ENCODE data around the gene RND3. TPM values are rescaled to one million over a fixed set of nuclear protein-coding genes. Genes with fewer than 3 reads are reported as not detected.

Gene RND3
- total RNA-seq, 1 donor from 2014 or later, result 66.5 TPM

DNA sequence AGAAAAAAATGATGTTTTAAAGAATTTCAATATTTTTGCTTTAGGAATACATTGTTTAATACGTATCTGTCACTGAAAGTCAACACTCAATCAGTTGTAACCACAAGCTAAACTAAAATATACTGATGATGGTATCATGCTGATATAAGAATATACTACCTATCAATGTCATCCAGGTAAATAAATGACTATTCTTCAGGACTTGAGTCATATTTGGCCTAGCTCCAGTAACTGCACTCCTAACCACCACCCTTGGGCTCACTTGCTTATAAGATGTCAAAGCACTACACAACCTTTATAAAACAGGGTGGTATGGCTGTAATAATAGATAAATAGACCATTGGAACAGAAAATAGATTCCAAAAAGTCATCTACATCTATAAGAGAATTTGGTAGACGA, 48.8 kb downstream of the RND3 start:
- DNase-seq, result no peak

DNA sequence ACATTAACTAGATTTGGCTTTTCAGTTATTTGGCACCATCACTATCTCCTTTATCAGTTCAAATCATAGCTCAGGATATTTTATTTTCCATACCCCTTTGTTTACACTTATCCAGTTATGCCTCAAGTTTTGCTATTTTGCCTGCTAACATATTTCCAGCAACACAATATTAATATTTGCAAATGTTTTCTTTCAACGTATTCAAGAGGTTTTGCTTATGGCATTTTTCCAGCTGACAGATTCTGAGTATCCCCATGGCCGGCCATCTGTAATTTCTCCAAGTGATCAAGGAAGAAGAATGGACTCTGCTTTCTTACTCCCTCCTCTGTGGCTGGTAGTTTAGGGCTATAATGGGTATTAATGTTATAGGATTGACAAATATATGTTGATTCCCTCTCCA, 49.4 kb downstream of the RND3 start:
- DNase-seq, result no peak

DNA sequence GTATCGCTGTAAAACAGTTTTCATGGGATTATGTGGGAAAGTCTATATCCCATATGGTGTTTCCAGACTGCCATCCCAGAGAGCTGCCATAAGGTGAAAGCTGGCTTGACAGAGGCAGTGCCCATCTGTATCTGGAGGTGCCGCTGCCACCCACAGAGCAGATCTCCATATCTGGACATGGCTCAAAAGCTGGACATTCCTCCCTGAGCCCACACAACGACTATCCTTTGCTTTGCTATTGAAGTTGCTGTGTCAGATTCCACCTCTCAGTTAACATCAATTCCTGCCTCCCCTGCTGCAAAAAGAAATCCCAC, 55.2 kb downstream of the RND3 start:
- DNase-seq, result no peak

DNA sequence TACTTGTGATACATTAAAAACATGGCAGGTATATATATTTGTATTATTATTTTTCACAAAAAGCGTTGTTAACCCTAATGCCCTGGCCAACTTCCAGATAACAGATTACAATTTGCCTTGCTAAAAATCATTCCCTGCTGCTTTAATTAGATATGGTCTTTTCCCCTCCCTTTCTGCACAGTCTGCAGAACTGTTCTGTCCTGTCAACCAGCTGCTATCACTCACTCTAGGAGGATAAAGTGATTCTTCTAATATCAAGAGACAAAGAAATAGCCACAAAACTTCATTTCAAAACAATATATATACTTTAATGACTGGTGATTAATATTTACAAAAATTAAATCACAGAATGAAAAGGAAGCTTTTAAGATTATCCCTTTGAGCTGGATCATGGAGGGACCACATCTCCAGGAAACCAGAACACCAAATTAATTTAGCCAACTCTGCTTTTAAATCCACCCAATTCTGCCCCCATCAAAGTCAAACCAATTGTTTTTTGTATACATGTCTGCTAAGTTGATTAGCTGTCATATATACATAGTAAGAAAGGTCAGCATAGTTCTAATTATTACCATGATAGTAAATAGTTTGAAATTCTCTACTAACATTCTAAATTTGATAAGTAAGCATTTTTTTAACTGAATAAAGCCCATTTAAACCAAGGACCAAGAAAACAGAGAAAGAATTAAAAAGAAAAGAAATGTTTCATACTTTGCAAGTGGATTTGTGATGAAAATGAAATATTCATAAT, 55.7 kb downstream of the RND3 start:
- DNase-seq, result no peak

DNA sequence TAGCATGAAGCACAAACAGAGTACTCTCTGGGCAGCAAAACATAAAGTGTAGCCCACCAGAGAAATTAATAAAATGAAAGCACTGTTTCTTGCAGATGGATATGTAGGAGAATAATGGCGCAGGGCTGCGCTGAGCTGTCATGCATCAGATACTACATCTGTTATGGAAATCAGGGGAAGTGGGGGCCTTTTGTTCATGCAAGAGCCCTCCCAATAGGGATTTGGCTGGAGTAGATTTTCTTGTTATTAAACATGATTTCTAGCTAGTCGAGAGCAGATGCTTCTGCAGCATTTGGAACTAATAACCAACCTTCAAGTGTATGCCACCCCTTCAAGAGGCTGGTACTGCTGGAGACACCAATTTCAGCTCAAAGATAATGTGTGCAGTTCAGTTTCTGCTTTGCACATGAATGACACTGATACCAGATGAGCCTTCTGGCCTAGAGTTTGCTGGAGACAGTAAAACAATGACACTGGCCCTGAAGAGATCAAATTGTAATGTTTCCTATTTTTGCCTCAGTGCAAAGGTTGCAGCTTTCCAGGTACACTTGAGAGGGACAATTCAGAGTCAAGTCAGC, 58.0 kb downstream of the RND3 start:
- DNase-seq, result no peak

DNA sequence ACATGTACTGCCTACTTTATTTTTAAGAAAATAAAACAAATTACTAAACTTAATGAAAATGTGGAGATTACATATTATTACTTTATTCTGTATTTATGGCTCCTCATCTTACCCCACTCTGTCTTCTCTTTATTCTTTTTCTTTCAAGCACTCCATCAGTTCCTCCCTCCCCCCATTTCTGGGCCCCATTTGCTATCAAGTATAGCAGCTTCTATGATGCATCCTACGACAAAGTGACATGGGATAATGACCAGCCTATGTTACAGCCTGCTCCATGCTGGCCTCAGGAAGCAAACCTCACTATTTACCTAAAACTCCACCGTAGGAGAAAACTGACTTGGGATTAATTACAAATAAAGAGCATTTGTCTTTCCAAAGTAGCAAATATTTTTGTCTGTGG, 58.8 kb downstream of the RND3 start:
- no peak for DNase-seq

DNA sequence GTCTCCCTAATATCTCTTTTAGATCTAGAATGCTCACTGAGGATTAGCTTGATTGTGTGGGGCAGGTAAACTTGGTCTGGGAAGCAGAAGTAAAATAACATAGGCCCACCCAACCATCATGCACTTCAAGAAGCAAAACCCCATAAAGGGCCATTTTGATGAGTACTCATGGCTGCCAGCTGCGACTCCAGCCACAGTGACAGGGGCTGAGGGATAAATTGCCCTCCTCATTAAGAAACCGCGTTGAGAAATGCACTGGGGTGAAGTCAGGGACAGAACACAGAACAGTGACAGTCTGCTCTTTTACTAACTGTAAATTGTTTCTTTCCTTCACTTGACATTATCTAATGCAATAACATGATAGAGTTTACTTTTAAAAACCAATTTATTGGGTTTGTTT, 60.2 kb downstream of the RND3 start:
- DNase-seq, result no peak

DNA sequence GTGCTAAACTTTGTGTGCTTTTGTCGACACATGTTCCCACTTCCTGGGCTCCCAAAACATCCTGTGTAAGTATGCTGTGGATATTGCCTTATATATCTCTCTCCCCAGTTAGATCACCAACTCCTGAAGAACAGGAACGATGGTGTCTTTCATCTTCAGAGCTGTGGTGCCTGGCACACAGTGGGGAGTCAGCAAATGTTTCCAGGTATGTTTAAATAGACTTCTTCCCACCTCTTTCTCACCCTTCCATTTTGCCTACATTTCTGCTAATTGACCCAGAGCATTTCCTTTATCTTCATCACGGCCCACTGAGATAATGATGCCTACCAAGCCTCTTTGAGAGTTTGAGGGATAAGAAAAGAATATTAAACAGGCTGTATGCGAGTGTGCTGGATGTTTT, 60.7 kb downstream of the RND3 start:
- DNase-seq, result no peak

DNA sequence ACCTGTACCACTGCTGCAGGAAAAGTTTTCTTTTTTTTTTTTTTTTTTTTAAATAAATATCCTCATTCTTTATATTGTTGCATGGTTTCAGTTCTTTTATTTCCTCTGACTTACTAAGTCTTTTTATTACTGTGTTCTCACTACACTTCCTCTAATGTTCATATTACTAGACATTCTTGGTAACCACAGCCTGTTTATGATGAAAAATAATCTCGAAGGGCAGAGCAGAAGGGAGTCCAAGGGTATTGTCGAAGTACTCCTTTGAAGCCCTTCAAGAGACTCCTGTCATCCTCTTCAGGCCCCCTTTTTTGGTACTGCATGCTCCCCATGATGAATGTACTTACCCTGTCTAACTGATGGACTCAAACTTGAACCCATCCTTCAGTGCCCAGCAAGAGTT, 61.2 kb downstream of the RND3 start:
- no peak for DNase-seq

DNA sequence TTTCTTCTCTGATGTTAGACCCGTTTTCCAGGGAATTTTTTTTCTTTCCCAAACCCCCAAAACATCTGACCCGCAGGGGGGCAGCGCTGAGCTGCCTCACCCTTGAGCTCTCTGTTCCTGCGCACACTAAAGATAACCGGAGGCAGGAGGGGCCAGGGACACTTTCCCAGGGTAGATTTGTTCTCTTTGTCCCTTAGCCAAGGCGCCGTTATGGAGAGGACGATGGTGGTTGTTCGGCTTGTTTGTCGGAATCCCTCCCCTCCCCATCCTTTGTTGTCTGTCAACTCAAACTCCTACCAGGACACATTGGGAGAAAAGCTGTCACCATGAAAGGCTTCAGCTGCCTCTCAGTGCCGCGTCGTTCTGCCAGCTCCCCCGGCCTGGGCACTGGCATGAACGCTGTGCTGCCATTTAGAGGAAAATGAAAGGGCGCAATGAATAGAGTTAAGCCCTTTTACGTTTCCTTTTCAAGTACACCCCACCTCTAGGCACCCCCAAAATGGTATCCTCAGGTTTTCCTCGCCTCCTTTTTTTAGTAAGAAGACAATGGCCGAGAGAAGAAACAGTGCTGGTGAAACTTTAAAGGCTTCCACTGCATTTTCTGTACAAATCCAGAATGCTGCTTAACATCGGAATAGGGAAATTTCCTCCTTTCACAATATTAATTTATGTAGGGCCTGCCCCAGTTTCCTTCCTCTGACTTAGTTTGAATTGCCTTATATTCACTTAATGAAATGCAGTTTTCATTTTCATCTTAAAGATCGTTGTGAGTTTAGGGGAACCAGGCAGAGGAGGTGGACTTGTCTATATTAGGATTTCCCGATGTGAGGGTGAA, 62.1 kb downstream of the RND3 start:
- DNase-seq, result peak; percentile 54

DNA sequence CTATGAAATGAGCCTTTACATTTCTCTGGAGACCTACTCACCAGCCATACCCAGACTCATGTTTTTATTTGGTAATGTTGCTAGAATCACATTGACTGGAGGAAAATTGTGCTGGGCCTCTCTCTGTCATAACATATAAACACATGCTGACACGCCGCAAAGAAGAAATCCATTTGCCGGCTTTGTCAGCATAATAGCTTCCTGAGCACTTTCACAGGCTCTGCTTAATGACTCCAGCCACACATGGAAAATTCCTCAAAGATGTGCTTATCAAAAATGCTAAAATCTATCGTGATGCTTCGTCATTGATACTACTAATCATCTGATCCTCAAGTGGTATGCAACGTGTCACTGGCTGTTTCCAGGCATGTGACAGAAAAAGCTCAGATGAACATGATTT, 63.1 kb downstream of the RND3 start:
- peak; percentile 33 for DNase-seq

DNA sequence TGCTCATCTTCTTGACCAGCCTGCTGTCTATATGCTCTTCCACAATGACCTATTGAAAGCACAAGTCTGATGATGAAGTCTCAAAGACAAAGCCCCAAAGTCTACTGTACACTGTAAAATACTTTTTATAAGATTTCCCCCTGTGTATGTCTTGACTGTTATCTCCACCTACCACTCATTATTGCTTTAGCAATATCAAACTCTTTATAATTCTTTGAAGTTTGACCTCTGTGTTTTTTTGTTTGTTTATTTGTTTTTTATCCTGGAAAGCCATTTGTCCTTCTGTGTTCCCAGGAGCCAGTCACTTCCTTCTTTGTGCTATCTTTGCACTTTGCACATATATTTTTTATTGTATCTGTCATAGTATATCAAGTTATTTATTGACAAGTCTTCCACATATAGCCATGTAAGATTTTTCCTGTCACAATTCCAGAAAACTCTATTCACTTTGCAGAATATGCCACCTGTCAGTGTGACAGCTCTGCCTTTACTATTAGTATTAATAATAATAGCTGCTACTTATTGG, 66.3 kb downstream of the RND3 start:
- no peak for DNase-seq

DNA sequence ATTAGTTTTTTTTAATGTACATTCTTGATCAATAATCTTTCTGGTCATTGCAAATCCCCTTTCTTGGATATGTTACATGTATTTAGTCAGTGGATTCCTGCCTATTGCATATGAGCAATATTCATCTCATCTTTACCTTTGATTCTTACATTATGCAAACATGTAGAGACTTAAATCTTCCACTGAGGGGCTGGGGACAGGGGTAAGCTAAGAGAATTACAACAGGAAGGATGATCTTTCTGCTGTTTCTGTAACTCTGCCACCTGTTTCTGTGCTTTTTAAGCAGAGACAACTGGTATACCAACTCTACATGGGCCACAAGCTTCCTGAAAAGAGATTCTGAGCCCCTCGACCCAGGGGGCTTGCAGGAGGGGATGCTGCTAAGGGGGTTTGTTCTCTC, 68.6 kb downstream of the RND3 start:
- no peak for DNase-seq
